Fibroblast of lung (primary cell): ENCODE measurements around the gene CLK1. TPM values are rescaled to one million over a fixed set of nuclear protein-coding genes. Genes with fewer than 3 reads are reported as not detected.

ENCODE experiments used
- DNase-seq, 2 donors: peaks; one replicate each; pipeline versions ENCODE4 v3.0.0 to v3.0.0-alpha.2; 2010; ENCODE audit warnings: low read depth in 2 of 2
- H2AFZ ChIP-seq: 2 replicates; pipeline ENCODE4 v1.5.1; 2012; ENCODE audit warnings: low read length, control low read depth, inconsistent platforms
- H3K27ac ChIP-seq: 2 replicates; pipeline ENCODE4 v1.5.1; 2011; ENCODE audit warnings: low read length, control low read depth; ENCODE audit not compliant: insufficient read depth
- H3K27me3 ChIP-seq: 2 replicates; pipeline ENCODE4 v1.5.1; 2011; ENCODE audit warnings: mild to moderate bottlenecking, low read length; ENCODE audit not compliant: control insufficient read depth, insufficient read depth
- H3K36me3 ChIP-seq: 2 replicates; pipeline ENCODE4 v1.5.1; 2011; ENCODE audit warnings: low read length; ENCODE audit not compliant: control insufficient read depth, insufficient read depth
- H3K4me1 ChIP-seq: 2 replicates; pipeline ENCODE4 v1.5.1; 2011; ENCODE audit warnings: low read length; ENCODE audit not compliant: control insufficient read depth, insufficient read depth; ENCODE audit errors: extremely low read depth
- H3K4me2 ChIP-seq: 2 replicates; pipeline ENCODE4 v1.5.1; 2011; ENCODE audit warnings: low read length, control low read depth; ENCODE audit not compliant: insufficient read depth; ENCODE audit errors: extremely low read depth
- H3K4me3 ChIP-seq, 4 experiments: fragments of 200-600 bp in 1 of 4; sonication (generic) in 1 of 4; replicated peaks in 1 of 4; 2 replicates each; pipeline ENCODE4 v1.5.1; 2011 to 2016; ENCODE audit warnings: low read length in 4 of 4, low read depth in 3 of 4, mild to moderate bottlenecking in 3 of 4, control low read depth in 2 of 4, inconsistent platforms in 1 of 4, mixed read lengths in 1 of 4; ENCODE audit not compliant: insufficient read depth in 1 of 4; ENCODE audit errors: control extremely low read depth in 1 of 4
- H3K79me2 ChIP-seq: 2 replicates; pipeline ENCODE4 v1.5.1; 2012; ENCODE audit warnings: mild to moderate bottlenecking, low read length, inconsistent platforms; ENCODE audit not compliant: control insufficient read depth, insufficient read depth
- H3K9ac ChIP-seq: 2 replicates; pipeline ENCODE4 v1.5.1; 2011; ENCODE audit warnings: mild to moderate bottlenecking, low read length, control low read depth; ENCODE audit not compliant: insufficient read depth
- H3K9me3 ChIP-seq: 2 replicates; pipeline ENCODE4 v1.5.1; 2012; ENCODE audit warnings: low read depth, low read length; ENCODE audit not compliant: control insufficient read depth, insufficient read depth
- H4K20me1 ChIP-seq: 2 replicates; pipeline ENCODE4 v1.5.1; 2011; ENCODE audit warnings: low read length; ENCODE audit not compliant: control insufficient read depth, insufficient read depth; ENCODE audit errors: extremely low read depth
- CTCF ChIP-seq, 2 donors: IDR thresholded peaks in 1 of 2; conservative IDR thresholded peaks in 1 of 2; 1 replicate in 1 of 2; 2 replicates in 1 of 2; pipeline ENCODE4 v1.5.1; 2011 to 2012; ENCODE audit warnings: low read length in 2 of 2, control low read depth in 1 of 2, inconsistent platforms in 1 of 2, low read depth in 1 of 2, mild to moderate bottlenecking in 1 of 2
- EZH2 ChIP-seq: IDR thresholded peaks from 2 replicates; pipeline ENCODE4 v1.5.1; 2012; ENCODE audit warnings: low read length, control low read depth, mild to moderate bottlenecking; ENCODE audit errors: missing control alignments
- polyA plus RNA-seq, 2 donors: library from polyadenylated mRNA; depleted of rRNA in 1 of 2; stranded (reverse) in 1 of 2; unstranded in 1 of 2; fragments of >200 nt; gene quantifications; 2 replicates each; pipeline ENCODE4 v1.2.1, GENCODE V29; 2011 to 2012; ENCODE audit warnings: missing spikeins in 1 of 2
- total RNA-seq: library from RNA; depleted of rRNA; stranded (reverse); fragments of >200 nt; gene quantifications from 2 replicates; pipeline ENCODE4 v1.2.1, GENCODE V29; 2014

The CLK1 gene
- total and polyA plus RNA-seq, 2 donors (not counting 1 experiment from before 2014, with no cell fraction given) = 68.5 to 104 TPM

- no peak overlapping the region for H3K27ac ChIP-seq
- H4K20me1 ChIP-seq = peaks cover 5% of the 10 kb centered on the region
- no peak overlapping the region for H3K4me2 ChIP-seq
Observed at GRCh38 chr2:200814917-200815316, 49.5 kb downstream of the CLK1 start.

GRCh38 chr2:200814276-200814815 lies 50.1 kb downstream of the CLK1 start:
- Histone ChIP-seq H3K4me3 (peak overlapping the region; percentile 79 to 99 (median 94)), H3K27ac (no peak overlapping the region), H3K9ac (no peak overlapping the region), H3K27me3 (no peaks in the 10 kb centered on the region), H3K9me3 (no peaks in the 10 kb centered on the region), H4K20me1 (peaks cover 5% of the 10 kb centered on the region), H3K4me2 (peak overlapping the region; percentile 91), H3K4me1 (peaks cover 9% of the 10 kb centered on the region), H3K79me2 (peaks cover 56% of the 10 kb centered on the region), H2AFZ (no peak overlapping the region), H3K36me3 (peaks cover 11% of the 10 kb centered on the region)
- no peak for TF ChIP-seq EZH2
- TF ChIP-seq CTCF (conservative IDR thresholded peaks at IDR 0.05 in 1 of 2, IDR thresholded peaks at IDR 0.05 in 1 of 2; ENCODE audit: low read depth in 1 of 2, low read length in 2 of 2) = no peak
- DNase-seq = no peak

More at GRCh38 chr2:200814917-200815316, 49.5 kb downstream of the CLK1 start:
- peaks cover 6% of the 10 kb centered on the region for H3K4me1 ChIP-seq
- H3K27me3 ChIP-seq = no peaks in the 10 kb centered on the region
- H2AFZ ChIP-seq = no peak overlapping the region
- peak overlapping the region in 1 of 4 experiments; percentile 79 for H3K4me3 ChIP-seq
- no peaks in the 10 kb centered on the region for H3K9me3 ChIP-seq
- no peak overlapping the region for H3K9ac ChIP-seq
- TF ChIP-seq CTCF (conservative IDR thresholded peaks at IDR 0.05 in 1 of 2, IDR thresholded peaks at IDR 0.05 in 1 of 2; ENCODE audit: low read depth in 1 of 2, low read length in 2 of 2) (no peak), EZH2 (no peak)
- peak in 1 of 2 donors; percentile 61 for DNase-seq
- H3K79me2 ChIP-seq = peaks cover 56% of the 10 kb centered on the region
- peaks cover 11% of the 10 kb centered on the region for H3K36me3 ChIP-seq

- Histone ChIP-seq H3K79me2 (peaks cover 54% of the 10 kb centered on the region), H2AFZ (no peak overlapping the region), H3K36me3 (peaks cover 3% of the 10 kb centered on the region)
Observed at GRCh38 chr2:200812122-200813022, 52.1 kb downstream of the CLK1 start.

More at GRCh38 chr2:200812122-200813022, 52.1 kb downstream of the CLK1 start:
- Histone ChIP-seq H3K4me3 (peak overlapping the region; percentile 79 to 99 (median 94)), H3K9ac (peak overlapping the region; percentile 99), H3K4me1 (peaks cover 9% of the 10 kb centered on the region), H3K27me3 (no peaks in the 10 kb centered on the region), H3K4me2 (peak overlapping the region; percentile 91), H4K20me1 (peaks cover 5% of the 10 kb centered on the region), H3K27ac (peak overlapping the region; percentile 99), H3K9me3 (no peaks in the 10 kb centered on the region)
- DNase-seq = peak; percentile 64 to 72
- TF ChIP-seq CTCF (conservative IDR thresholded peaks at IDR 0.05 in 1 of 2, IDR thresholded peaks at IDR 0.05 in 1 of 2; ENCODE audit: low read depth in 1 of 2, low read length in 2 of 2) = peak; percentile 40 to 48
- no peak for TF ChIP-seq EZH2
